Femur (tissue), 1 donor: ENCODE data around the gene TRIM8.
A peak's percentile ranks its signal among the peaks of the same experiment; 100 is the strongest.
"Not testable (repeated sequence)": the region's sequence is repeated elsewhere in the genome, so short reads cannot be mapped to it uniquely, and the experiment has no call there.

Experiments
- DNase-seq: peaks from one replicate; pipeline ENCODE4 v3.0.0-alpha.2; 2017

The TRIM8 gene

GRCh38 chr10:102673819-102674511 is 29.7 kb downstream of the TRIM8 start:
- DNase-seq = peak; percentile 82

- DNase-seq = no peak
These were observed 30.3 kb downstream of the TRIM8 start for GRCh38 chr10:102674566-102674965.

GRCh38 chr10:102675011-102675665 is 30.9 kb downstream of the TRIM8 start:
- no peak for DNase-seq

- peak; percentile 65 for DNase-seq
These were observed 31.6 kb downstream of the TRIM8 start for GRCh38 chr10:102675666-102676533.

DNA sequence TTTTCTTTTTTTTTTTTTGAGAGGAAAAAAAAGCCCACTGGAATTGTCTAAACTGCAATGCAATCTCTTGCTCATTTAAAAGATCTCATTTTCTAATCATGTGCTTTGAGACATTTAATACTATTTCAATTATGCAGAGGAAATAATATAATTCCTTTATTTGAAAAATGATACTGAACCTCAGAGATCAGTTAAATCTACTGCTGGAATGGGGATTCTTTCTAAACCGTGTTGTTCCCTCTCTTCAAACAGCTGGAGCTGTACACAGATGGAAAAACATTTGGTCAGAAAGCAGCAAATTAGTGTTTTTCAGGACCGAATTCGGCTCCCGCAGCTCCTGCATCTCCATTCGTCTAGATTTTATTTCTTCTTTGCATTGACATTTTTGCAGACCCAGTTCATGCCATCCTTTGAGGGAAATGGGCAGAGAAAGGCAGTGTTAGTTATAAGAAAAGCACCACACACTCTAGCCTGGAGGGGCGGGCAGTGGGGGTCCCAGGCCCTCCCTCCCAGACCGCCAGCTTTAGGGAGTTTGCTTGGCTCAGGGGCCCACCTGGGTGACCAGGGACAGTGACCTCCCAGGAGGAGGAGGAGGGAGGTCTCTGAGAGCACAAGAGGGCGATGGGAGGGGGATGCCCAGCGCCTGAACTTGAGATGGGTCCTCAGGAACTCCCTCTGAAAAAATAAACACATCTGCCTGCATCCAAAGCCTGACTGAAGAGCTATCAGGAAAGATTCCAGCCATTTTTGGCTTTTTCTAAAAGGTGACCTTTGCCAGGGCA is 32.4 kb downstream of the TRIM8 start:
- DNase-seq = no peak

- no peak for DNase-seq
These were observed 33.2 kb downstream of the TRIM8 start for GRCh38 chr10:102677331-102678067.

GRCh38 chr10:102678068-102678400 is 33.8 kb downstream of the TRIM8 start:
- DNase-seq = no peak

- DNase-seq = peak; percentile 83
These were observed 34.6 kb downstream of the TRIM8 start for GRCh38 chr10:102678842-102679289.

DNA sequence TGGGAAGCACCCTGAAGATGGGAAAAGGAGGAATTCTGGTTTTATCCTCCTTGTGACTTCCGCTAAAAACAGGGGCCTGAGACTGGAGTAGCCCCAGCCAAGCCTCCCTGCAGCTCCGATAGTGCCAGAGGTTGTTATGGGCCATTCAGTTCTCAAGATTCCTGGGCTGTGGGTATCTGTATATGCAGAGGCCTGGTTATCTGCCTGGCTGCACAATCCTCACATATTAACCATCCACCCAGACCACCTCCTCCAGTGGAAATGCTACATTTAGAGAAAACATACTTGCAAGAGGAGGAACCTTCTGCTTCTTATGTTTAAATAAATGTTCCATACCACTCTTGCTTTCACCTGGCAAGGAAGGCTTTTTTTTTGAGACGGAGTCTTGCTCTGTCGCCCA is 35.3 kb downstream of the TRIM8 start:
- no peak for DNase-seq

- no peak for DNase-seq
These were observed 37.4 kb downstream of the TRIM8 start for GRCh38 chr10:102681696-102682095.

- no peak for DNase-seq
These were observed 38.1 kb downstream of the TRIM8 start for GRCh38 chr10:102682416-102682815.

DNA sequence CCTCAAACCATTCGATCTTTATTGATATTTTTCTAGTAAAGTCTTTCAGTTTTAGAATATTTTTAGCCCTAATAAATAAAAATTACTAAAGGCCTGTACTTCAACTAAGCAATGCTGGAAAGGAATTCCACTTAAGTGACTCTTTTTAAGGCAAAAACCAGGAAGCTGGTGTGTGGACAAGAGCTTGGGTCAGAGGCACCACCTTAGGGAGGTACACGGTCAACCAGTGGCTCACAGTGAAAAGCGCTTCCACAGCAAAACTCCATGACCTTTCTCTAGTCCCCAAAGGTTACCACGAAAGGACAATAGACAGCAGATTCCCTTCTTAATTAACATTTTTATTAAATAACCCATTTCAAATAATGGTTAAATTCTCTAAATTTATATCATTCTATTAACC is 38.7 kb downstream of the TRIM8 start:
- no peak for DNase-seq

DNA sequence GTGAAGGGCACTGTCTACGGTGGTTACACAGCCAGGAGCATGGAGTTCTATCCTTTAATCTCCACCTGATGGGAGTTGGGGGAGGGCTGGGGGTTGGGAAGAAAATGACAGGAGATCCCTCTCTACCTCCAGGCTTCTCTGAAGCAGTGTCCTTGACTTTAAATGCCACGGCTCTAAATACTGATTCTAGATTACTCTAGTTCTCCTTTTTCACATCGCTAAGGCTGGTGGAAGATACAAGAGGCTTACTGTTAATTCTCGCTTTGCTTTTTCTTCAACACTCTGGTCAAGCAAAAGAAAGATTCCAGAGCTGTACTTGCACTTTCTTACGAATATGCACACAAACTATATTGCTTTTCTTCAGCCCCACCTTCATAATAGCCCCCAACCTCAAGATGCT is 39.5 kb downstream of the TRIM8 start:
- no peak for DNase-seq

DNA sequence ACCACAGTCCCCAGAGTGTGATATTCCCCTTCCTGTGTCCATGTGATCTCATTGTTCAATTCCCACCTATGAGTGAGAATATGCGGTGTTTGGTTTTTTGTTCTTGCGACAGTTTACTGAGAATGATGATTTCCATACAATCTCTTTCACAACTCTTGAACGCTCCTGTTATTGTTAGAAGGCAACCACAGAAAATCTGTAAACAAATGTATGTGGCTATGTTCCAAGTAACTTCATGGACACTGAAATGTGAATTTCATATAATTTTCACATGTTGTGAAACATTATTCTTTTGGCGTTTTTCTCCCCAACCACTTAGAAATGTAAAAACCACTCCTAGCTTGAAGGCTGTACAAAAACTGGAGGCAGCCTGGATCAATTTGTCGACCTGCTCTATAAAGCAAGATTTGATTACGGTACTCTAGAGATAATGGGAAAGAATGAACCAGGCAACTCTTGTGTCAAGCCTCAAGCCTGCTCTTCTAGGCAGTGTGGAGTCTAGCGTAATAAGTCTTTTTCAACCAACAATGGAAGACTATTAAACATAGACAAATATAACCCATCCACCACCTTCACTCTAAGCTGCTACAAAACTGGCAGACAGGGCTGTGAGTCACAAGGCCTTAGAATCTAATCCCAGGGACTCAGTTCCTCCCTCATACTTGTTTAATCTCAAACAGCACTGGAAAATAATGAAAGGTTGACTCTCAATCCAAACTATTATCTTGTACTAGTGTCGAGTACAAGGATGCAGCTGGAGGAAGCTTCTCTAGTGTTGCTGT is 47.2 kb downstream of the TRIM8 start:
- no peak for DNase-seq

- DNase-seq = not testable (repeated sequence)
These were observed 51.1 kb downstream of the TRIM8 start for GRCh38 chr10:102695401-102695800.

DNA sequence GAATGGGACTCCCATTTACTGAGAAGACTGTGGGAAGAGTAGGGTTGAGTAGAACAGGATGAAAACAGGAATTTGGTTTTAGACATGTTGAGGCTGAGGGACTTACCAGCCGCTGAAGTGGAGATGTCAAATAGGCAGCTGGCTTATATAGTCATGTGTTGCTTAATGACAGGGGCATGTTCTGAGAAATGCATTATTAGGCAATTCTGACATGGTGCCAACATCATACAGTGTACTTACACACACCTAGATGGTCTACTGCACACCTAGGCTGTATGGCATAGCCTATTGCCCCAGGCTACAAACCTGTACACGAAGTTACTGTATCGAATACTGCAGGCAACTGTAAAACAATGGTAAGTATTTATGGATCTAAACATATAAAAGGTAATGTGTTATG is 52.5 kb downstream of the TRIM8 start:
- no peak for DNase-seq

DNA sequence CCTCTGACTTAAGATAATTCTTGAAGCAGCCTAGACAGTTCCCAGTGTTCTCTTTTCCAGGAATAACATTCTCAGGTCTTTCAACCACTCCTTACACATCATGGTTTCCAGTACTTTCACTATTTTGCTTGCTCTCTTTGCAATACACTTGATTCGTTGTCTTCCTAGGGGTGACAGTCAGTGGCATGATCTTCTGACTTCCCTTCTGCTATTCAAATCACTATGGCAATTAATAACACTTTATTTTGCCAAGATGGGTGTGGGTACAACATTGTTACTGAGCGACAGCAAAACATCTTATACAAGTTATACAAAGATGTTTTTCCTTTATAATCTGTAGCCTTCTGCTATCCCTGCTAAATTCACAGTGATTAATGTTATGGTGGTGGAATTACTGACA is 54.6 kb downstream of the TRIM8 start:
- DNase-seq = no peak

DNA sequence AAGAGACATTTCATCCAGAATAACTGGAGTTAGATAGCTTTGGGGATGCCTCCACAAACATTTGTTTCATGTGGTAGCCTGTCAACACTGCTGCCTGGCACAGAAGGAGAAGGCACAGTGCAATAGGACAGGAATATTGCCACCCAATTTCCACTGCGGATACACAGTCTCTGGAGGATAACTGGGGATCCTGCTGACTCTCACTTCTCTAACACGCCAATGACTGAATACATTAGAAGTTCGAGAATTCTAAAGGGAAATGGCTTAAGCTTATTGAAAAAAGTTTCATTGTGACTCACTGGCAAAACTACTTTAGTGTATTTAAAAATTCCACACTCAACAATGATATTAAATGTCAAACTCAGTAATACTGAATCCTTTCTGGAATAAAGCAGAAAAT is 57.0 kb downstream of the TRIM8 start:
- no peak for DNase-seq

GRCh38 chr10:102701796-102702195 is 57.5 kb downstream of the TRIM8 start:
- DNase-seq = no peak

- no peak for DNase-seq
These were observed 58.5 kb downstream of the TRIM8 start for GRCh38 chr10:102702742-102703141.

GRCh38 chr10:102704915-102705314 is 60.6 kb downstream of the TRIM8 start:
- DNase-seq = no peak
